Measurements from ENCODE around the gene MAGI1. TPM values are rescaled to one million over a fixed set of nuclear protein-coding genes. Genes with fewer than 3 reads are reported as not detected.

The MAGI1 gene
- total RNA-seq, 2 experiments from 2014 or later: 0.47 to 0.51 TPM

DNA sequence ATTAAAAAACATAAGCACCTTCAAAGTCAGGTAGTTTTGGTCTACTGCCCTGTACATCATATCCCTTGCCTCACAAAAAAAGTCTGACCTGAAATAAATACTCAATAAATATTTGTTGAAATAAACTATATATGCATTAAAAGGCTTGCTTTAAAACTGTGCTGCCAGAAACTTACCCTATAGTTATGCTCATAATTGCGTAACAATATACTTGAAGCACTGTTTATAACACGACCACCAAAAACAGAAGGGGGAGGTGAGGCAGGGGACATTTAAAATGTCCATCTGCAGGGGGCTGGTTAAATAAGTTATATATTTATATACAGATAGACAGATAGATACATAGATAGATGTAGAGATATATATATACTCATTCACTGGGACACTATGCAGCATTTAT lies 549.5 kb downstream of the MAGI1 start:
- ChIA-PET POLR2A (no interaction called here), CTCF (no interaction called here)
- DNase-seq (no peak), ATAC-seq (no peak)
- Mint-ChIP-seq H3K4me3 (no peak overlapping the region), H3K27ac (no peak overlapping the region), H3K4me1 (ENCODE audit: low read depth) (no peaks in the 10 kb centered on the region), H3K9me3 (peaks cover 1% of the 10 kb centered on the region), H3K27me3 (no peaks in the 10 kb centered on the region), H3K36me3 (ENCODE audit: low read depth) (no peaks in the 10 kb centered on the region)
- TF ChIP-seq CTCF (IDR thresholded peaks at IDR 0.05): no peak
- intact Hi-C loops (cut with micrococcal nuclease): no loop called here

DNA sequence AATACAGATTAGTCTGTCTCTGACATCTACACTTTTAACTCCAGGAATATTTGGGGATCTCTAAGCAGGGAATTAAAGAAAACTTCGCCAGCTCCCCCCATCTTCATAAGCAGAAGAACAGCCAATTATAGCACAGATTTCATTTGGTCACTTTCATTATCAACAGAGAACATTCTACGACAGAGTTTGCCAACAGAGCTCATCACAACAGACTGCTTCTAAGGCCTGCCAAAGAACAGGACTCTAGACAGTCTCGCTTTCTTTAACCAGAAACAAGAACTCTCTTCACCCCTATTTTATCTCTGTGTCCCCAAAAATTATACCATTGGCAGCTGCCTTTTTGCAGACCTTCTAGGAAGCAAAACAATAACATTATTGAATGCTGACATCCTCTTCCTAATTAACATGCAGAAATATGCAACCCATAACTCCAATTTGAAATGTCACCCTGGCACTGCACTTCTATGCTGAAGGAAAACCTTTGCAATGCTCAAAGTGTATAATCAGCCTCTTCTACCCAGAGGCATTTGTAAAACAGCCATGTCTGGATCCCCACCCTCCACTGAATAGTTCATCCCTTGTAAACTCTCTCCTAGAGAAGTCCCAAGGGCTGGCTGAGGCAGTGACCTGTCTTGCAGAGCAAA lies 552.8 kb downstream of the MAGI1 start:
- H3K27me3 Mint-ChIP-seq: no peaks in the 10 kb centered on the region
- ATAC-seq (no peak), DNase-seq (no peak)
- intact Hi-C loops (cut with micrococcal nuclease): no loop called here
- no peak for TF ChIP-seq CTCF (IDR thresholded peaks at IDR 0.05)
- H3K9me3 Mint-ChIP-seq: peaks cover 1% of the 10 kb centered on the region
- no peak overlapping the region for H3K27ac Mint-ChIP-seq
- H3K4me1 Mint-ChIP-seq (ENCODE audit: low read depth): no peaks in the 10 kb centered on the region
- H3K36me3 Mint-ChIP-seq (ENCODE audit: low read depth): no peaks in the 10 kb centered on the region
- ChIA-PET CTCF (no interaction called here), POLR2A (interaction anchor here (0.6 kb wide), 1 partner anchor 8 kb away, joined by 4 read pairs; no protein-coding TSS in a partner anchor)
- no peak overlapping the region for H3K4me3 Mint-ChIP-seq

GRCh38 chr3:65484964-65485363 lies 553.8 kb downstream of the MAGI1 start:
- H3K9me3 Mint-ChIP-seq: peaks cover 1% of the 10 kb centered on the region
- ATAC-seq (no peak), DNase-seq (no peak)
- TF ChIP-seq CTCF (IDR thresholded peaks at IDR 0.05): no peak
- H3K36me3 Mint-ChIP-seq (ENCODE audit: low read depth): no peaks in the 10 kb centered on the region
- H3K4me3 Mint-ChIP-seq: no peak overlapping the region
- CTCF ChIA-PET: no interaction called here
- POLR2A ChIA-PET: no interaction called here
- H3K4me1 Mint-ChIP-seq (ENCODE audit: low read depth): no peaks in the 10 kb centered on the region
- no peaks in the 10 kb centered on the region for H3K27me3 Mint-ChIP-seq
- intact Hi-C loops (cut with micrococcal nuclease): no loop called here
- no peak overlapping the region for H3K27ac Mint-ChIP-seq

DNA sequence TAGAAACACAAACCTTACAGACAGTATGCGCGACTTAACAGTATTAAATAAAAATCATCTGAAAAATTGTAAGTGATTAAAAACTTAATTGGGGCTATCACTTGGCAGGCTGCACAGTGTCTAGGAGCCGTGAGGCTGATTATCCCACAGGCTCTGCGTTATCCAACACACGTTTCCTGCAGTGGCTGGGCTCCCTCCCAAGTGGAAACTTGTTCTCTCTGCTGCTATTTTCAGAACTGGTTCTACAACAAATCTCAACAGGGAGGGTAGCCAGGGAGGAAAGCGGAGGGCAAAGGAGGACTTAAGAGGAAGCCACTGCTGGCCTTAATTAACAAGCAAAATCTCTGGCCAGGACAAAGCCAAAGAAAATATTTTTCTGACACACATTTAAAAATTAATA lies 555.2 kb downstream of the MAGI1 start:
- peaks cover 2% of the 10 kb centered on the region for H3K9me3 Mint-ChIP-seq
- H3K4me3 Mint-ChIP-seq: no peak overlapping the region
- H3K27ac Mint-ChIP-seq: no peak overlapping the region
- intact Hi-C loops (cut with micrococcal nuclease): no loop called here
- POLR2A ChIA-PET: no interaction called here
- no peaks in the 10 kb centered on the region for H3K27me3 Mint-ChIP-seq
- no peak for TF ChIP-seq CTCF (IDR thresholded peaks at IDR 0.05)
- ATAC-seq: no peak
- CTCF ChIA-PET: no interaction called here
- H3K36me3 Mint-ChIP-seq (ENCODE audit: low read depth): no peaks in the 10 kb centered on the region
- DNase-seq: no peak
- H3K4me1 Mint-ChIP-seq (ENCODE audit: low read depth): no peaks in the 10 kb centered on the region

GRCh38 chr3:65483011-65483410 lies 555.7 kb downstream of the MAGI1 start:
- intact Hi-C loops (cut with micrococcal nuclease): no loop called here

More at GRCh38 chr3:65483011-65483410, 555.7 kb downstream of the MAGI1 start:
- no peak for ATAC-seq
- no peaks in the 10 kb centered on the region for H3K27me3 Mint-ChIP-seq
- TF ChIP-seq CTCF (IDR thresholded peaks at IDR 0.05): no peak
- H3K4me1 Mint-ChIP-seq (ENCODE audit: low read depth): no peaks in the 10 kb centered on the region
- H3K27ac Mint-ChIP-seq: no peak overlapping the region
- H3K36me3 Mint-ChIP-seq (ENCODE audit: low read depth): no peaks in the 10 kb centered on the region
- peaks cover 2% of the 10 kb centered on the region for H3K9me3 Mint-ChIP-seq
- ChIA-PET CTCF (no interaction called here), POLR2A (no interaction called here)
- DNase-seq: no peak
- no peak overlapping the region for H3K4me3 Mint-ChIP-seq
